HG03108 (cell line): ENCODE results near the gene IDH3G.

Experiments used
- ATAC-seq: cut with Tn5 transposase; IDR thresholded peaks from one replicate; pipeline ENCODE4 v1.9.1; 2021; ENCODE audit warnings: moderate library complexity; ENCODE audit not compliant: unreplicated experiment

The IDH3G gene

GRCh38 chrX:153773741-153774575, 20.2 kb downstream of the IDH3G start:
- ATAC-seq, result no peak

- ATAC-seq, result no peak
Measured at GRCh38 chrX:153773218-153773611, 21.0 kb downstream of the IDH3G start.

GRCh38 chrX:153772316-153773217, 21.6 kb downstream of the IDH3G start:
- no peak for ATAC-seq

DNA sequence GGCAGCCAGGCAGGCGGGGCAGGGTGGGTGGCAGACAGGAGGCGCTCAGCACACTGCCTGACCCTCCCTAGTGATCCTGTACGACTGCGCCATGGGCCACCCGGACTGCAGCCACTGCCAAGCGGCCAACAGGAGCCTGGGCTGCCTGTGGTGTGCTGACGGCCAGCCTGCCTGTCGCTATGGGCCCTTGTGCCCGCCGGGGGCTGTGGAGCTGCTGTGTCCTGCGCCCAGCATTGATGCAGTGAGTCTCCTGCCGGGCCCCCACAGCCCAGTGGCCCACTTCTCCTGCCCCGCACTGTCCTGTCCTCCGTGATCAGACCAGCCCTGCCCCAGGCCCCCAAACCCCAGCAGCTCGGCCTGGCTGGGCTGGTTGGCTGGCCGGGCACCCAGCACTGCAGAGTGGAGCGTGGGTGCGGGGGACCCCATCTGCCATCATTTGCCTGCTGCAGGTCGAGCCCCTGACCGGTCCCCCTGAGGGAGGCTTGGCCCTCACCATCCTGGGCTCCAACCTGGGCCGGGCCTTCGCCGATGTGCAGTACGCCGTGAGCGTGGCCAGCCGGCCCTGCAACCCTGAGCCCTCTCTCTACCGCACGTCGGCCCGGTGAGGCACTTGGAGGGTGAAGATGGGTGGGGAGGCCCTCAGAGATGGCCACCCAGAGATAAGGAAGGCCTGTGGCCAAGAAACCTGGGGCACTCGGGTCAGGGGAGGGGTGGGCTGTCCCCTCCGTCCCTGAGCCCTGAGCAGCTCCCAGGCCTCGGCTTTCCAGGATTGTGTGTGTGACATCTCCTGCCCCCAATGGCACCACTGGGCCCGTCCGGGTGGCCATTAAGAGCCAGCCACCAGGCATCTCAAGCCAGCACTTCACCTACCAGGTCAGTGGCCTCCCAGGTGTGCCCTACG, 22.5 kb downstream of the IDH3G start:
- ATAC-seq, result no peak

DNA sequence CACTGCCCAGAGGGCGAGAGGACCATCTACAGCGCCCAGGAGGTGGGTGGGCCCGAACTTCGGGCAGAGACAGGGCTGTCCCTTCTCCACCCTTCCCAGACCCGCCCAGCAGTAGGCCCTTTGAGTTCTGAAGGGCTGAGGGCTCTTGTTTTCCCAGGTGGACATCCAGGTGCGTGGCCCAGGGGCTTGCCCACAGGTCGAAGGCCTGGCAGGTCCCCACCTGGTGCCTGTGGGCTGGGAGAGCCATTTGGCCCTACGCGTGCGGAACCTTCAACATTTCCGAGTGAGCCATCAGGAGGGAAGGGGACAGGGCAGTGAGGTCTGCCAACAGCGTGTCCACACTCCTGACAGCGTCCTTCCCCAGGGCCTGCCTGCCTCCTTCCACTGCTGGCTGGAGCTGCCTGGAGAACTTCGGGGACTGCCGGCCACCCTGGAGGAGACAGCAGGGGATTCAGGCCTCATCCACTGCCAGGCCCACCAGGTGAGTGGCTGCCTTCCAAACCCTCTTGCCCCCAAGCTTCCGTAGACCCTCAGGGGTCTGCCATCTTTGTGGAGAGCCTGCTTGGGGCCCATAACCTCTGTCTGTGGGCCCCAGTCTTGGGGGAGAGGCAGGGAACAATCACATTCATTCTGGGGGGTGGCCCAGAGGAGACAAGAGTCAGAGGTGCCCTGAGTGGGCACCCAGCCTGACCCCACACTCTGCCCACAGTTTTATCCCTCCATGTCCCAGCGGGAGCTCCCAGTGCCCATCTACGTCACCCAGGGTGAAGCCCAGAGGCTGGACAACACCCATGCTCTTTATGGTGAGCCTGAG, 23.4 kb downstream of the IDH3G start:
- no peak for ATAC-seq

GRCh38 chrX:153769865-153770600, 24.1 kb downstream of the IDH3G start:
- ATAC-seq, result no peak

DNA sequence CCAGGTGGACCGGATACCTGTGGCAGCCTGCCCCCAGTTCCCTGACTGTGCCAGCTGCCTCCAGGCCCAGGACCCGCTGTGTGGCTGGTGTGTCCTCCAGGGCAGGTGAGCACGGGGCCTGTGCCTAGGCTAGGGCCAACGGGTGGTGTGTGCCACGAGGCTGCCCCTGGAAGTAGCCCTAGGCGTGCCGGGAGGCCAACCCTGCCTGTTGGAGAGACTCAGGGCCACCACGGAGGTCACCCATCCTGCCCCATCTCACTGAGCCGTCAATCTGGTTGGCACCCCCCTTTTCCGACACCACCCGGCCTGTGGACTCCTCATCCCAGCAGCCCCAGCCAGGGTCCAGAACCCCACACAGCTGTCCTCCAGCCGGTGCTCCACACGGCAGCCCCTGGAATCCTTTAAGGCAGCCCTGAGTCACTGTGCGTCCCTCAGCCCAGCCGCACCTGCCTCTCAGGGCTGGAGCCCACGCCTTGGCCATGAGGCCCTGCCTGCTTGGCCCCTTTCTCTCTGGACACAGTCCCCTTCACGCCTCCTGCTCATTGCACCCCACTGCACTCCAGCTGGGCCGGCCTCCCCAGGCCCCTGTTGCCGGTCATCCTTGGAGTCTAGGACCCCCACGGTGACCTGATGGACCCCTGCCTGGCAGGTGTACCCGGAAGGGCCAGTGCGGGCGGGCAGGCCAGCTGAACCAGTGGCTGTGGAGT, 24.9 kb downstream of the IDH3G start:
- ATAC-seq, result no peak

DNA sequence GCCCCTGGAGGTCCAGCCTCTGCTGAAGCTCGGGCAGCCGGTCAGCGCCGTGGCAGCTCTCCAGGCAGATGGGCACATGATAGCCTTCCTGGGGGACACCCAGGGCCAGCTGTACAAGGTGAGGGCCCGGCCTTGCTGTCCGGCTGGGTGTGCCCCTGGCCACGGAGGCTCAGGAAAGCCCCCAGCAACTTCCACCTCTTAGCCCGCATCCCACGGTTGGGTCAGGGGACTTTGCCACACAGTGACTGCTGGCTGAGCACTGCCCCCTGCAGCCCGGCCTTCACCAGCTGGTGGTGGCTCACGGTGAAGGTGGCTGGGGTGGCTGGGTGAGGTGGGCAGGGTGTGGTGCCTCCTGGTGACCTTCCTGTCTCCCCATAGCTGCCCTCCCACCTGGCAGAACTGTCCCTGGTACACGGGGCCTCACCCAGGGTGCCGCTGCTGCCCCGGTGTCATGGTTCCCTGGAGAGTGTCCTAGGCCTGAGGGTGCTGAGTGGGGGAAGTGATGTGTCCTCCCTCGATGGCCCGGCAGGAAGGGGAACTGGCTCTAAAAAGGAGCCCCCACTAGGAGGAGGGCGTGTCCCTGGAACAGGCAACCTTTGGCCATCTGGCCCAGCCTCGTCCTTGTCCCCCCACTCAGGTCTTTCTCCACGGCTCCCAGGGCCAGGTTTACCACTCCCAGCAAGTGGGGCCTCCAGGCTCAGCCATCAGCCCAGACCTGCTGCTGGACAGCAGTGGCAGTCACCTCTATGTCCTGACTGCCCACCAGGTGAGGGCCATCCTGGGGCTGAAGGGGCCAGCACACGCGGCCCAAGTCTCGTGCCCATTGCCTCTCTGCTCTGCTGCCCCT, 25.6 kb downstream of the IDH3G start:
- no peak for ATAC-seq

DNA sequence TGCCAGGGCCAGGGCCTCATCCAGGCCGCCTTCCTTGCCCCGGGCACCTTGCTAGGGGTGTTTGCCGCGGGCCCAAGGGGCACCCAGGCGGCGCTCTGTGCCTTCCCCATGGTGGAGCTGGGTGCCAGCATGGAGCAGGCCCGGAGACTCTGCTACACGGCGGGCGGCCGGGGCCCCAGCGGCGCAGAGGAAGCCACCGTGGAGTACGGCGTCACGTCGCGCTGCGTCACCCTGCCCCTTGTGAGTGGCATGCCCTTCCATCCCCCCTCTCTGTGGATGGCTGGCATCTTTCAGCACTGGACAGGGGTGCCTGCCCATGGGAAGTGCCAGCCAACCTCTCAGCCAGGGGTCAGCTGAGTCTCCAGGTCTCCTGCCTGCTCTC, 26.5 kb downstream of the IDH3G start:
- no peak for ATAC-seq

- ATAC-seq, result no peak
Measured at GRCh38 chrX:153766871-153767673, 27.1 kb downstream of the IDH3G start.

- no peak for ATAC-seq
Measured at GRCh38 chrX:153766098-153766817, 27.9 kb downstream of the IDH3G start.

DNA sequence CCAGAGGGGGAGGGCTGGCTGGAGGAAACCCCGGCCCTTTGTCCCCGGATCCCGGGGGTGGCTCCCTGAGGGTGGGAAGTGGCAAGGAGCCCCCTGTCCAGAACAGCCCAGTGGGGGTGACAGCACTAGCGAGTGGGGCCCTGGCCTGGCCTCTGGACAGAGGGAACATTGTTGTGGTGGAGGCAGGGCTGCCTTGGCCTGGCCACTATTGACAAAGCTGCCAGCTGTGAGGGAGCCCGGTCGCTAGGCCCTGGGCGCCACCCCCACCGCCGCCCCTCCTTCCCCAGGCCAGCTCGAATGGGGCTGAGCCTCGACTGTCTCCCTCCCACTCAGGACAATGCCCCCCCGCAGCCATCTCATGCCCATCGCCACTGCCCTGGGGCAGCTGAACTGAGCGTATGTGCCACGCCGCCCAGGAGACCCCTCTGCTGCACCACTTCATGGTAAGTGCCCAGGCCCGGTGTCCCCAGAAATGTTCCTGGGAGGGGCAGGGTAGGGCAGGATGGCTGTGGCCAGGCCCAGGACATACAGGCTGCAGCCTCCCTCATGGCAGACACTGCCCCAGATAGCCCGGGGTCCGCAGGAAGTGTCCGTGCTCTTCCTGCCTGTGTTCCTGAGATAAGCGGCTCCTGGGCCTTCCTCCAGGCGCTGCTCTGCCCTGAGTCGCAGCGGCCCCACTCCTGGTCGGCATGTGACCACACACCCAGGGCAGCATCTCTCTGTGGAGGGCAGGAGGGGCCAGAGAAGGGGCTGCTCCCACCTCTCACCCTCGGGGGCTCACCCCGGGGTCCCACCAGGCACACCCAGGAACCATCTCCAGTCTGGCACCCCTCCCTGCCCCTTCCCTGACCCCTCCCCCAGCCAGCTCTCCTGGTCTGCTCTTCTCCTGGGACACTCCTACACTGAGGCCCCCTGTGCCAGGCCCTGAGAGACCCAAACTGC, 28.8 kb downstream of the IDH3G start:
- ATAC-seq, result no peak

- no peak for ATAC-seq
Measured at GRCh38 chrX:153764786-153765137, 29.4 kb downstream of the IDH3G start.

DNA sequence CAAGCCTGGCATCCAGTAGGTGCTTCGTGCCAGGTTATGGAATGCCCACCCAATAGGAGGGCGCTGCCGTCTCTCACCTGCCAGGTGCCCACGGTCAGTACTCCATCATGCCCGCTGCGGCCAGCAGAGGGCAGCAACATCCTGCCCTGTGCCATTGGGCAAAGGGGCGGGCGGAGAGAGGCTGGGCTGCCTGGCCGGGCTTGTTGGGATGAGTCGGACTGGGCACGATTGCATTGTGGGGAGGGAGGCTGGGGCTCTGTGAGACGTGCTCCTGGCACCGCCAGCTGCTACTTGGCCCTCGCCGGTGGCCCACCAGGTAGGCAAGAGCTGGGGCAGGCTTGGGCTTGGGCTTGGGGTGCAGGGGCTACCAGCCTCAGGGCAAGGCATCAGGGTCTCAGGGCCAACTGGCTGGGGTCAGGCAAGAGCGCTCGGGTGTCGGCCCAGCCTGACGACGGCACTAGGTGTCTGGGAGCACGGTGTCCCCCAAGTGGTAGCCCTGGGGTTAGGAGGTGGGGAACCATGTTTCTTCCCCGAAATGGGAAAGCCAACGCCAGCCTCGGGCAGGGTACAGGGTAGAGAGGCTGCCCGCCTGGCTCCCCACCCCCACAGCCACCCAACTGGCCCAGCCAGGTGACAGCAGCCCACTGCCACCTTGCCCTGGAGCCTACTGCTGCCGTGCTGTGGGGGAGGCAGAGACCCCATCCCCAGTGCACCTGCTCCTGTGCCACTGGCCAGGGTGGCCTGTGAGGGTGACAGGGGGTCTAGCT, 30.0 kb downstream of the IDH3G start, which contains the start of gene PLXNB3:
Gene PLXNB3, plus strand, starts transcription at position 261 of the 767 bp plus-strand sequence. CDS start 1,287 bp downstream, outside the sequence.
- ATAC-seq, result no peak
